HL-60 (cell line): ENCODE data around the gene KIAA0930.

ENCODE experiments used
- DNase-seq, 2 experiments: peaks; one replicate each; pipeline ENCODE4 v3.0.0-alpha.2; 2010 to 2020; ENCODE audit warnings: low read depth in 1 of 2, low spot score in 1 of 2
- H3K27ac ChIP-seq: fragments of 250-450 bp; sonication (Bioruptor Pico); replicated peaks from 2 replicates; pipeline ENCODE4 v1.5.1; 2020; ENCODE audit warnings: mild to moderate bottlenecking, moderate library complexity
- H3K27me3 ChIP-seq: fragments of 250-450 bp; sonication (Bioruptor Pico); 2 replicates; pipeline ENCODE4 v1.5.1; 2021; ENCODE audit warnings: mild to moderate bottlenecking, moderate library complexity; ENCODE audit not compliant: insufficient read depth, poor library complexity, severe bottlenecking
- H3K4me3 ChIP-seq: replicated peaks from 2 replicates; pipeline ENCODE4 v1.5.1; 2011; ENCODE audit warnings: mild to moderate bottlenecking, control low read depth, low read length; ENCODE audit not compliant: insufficient read depth
- GABPA ChIP-seq: IDR thresholded peaks from 2 replicates; pipeline ENCODE4 v1.6.1; 2012; ENCODE audit warnings: low read depth
- POLR2AphosphoS5 ChIP-seq: IDR thresholded peaks from 2 replicates; pipeline ENCODE4 v1.6.1; 2012; ENCODE audit warnings: low read depth
- SPI1 ChIP-seq: IDR thresholded peaks from 2 replicates; pipeline ENCODE4 v1.6.1; 2012; ENCODE audit warnings: low read depth, mild to moderate bottlenecking, borderline replicate concordance
- TF ChIP-seq, protein P1 (sequence below): IDR thresholded peaks from 2 replicates; pipeline ENCODE4 v1.6.1; 2012; ENCODE audit warnings: low read depth; ENCODE audit not compliant: insufficient replicate concordance
- TF ChIP-seq, protein P2 (sequence below): IDR thresholded peaks from one replicate; pipeline ENCODE4 v1.5.1; 2011; ENCODE audit warnings: low read length, control low read depth, inconsistent platforms; ENCODE audit not compliant: insufficient read depth

Gene KIAA0930

DNA sequence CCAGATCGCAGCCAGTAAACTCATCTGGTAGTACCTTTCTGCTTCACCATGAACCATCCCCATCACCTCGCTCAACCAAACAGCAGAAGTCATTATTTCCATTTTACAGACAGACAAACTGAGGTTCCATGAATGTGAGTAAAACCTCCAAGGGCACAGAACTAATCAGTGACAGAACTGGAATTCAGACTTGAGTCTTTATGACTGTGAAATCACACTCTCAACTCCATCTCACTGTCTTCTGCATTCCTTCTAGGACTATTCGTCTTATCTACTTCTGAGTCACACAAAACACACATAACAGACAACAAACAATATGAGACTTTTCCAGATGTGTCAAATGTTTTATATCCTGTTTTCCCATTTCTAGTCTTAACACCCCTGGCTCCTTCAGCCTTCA, 86.3 kb downstream of the KIAA0930 start:
- DNase-seq = no peak
- H3K27ac ChIP-seq = no peak overlapping the region
- no peak overlapping the region for H3K4me3 ChIP-seq
- H3K27me3 ChIP-seq = no peaks in the 10 kb centered on the region
- TF ChIP-seq, protein P1, sequence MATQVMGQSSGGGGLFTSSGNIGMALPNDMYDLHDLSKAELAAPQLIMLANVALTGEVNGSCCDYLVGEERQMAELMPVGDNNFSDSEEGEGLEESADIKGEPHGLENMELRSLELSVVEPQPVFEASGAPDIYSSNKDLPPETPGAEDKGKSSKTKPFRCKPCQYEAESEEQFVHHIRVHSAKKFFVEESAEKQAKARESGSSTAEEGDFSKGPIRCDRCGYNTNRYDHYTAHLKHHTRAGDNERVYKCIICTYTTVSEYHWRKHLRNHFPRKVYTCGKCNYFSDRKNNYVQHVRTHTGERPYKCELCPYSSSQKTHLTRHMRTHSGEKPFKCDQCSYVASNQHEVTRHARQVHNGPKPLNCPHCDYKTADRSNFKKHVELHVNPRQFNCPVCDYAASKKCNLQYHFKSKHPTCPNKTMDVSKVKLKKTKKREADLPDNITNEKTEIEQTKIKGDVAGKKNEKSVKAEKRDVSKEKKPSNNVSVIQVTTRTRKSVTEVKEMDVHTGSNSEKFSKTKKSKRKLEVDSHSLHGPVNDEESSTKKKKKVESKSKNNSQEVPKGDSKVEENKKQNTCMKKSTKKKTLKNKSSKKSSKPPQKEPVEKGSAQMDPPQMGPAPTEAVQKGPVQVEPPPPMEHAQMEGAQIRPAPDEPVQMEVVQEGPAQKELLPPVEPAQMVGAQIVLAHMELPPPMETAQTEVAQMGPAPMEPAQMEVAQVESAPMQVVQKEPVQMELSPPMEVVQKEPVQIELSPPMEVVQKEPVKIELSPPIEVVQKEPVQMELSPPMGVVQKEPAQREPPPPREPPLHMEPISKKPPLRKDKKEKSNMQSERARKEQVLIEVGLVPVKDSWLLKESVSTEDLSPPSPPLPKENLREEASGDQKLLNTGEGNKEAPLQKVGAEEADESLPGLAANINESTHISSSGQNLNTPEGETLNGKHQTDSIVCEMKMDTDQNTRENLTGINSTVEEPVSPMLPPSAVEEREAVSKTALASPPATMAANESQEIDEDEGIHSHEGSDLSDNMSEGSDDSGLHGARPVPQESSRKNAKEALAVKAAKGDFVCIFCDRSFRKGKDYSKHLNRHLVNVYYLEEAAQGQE = no peak
- no peak for TF ChIP-seq GABPA
- no peak for TF ChIP-seq POLR2AphosphoS5
- TF ChIP-seq, protein P2, sequence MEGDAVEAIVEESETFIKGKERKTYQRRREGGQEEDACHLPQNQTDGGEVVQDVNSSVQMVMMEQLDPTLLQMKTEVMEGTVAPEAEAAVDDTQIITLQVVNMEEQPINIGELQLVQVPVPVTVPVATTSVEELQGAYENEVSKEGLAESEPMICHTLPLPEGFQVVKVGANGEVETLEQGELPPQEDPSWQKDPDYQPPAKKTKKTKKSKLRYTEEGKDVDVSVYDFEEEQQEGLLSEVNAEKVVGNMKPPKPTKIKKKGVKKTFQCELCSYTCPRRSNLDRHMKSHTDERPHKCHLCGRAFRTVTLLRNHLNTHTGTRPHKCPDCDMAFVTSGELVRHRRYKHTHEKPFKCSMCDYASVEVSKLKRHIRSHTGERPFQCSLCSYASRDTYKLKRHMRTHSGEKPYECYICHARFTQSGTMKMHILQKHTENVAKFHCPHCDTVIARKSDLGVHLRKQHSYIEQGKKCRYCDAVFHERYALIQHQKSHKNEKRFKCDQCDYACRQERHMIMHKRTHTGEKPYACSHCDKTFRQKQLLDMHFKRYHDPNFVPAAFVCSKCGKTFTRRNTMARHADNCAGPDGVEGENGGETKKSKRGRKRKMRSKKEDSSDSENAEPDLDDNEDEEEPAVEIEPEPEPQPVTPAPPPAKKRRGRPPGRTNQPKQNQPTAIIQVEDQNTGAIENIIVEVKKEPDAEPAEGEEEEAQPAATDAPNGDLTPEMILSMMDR = no peak
- TF ChIP-seq SPI1 = no peak

DNA sequence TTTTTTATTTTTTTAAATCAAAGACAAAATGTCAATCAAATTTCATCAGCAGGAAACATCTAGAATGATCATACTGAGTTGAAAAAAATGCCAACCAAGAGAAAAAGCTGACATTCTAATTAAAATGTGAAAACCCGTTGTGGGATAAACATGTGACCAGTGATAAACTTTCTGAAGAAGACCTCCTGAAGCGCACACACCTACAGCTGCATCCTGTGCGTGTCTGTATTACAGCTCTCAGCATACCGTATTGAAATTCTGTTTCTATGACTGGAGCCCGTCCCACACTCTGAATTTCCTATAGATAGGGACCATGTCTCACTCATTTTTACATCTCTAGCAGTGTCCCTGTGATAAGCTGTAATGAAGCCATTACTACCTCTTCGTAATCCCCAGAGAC, 89.2 kb downstream of the KIAA0930 start:
- DNase-seq = no peak
- H3K27ac ChIP-seq = no peak overlapping the region
- TF ChIP-seq SPI1 (no peak), GABPA (no peak), POLR2AphosphoS5 (no peak)
- TF ChIP-seq, protein P2 = no peak
- TF ChIP-seq, protein P1 = no peak

DNA sequence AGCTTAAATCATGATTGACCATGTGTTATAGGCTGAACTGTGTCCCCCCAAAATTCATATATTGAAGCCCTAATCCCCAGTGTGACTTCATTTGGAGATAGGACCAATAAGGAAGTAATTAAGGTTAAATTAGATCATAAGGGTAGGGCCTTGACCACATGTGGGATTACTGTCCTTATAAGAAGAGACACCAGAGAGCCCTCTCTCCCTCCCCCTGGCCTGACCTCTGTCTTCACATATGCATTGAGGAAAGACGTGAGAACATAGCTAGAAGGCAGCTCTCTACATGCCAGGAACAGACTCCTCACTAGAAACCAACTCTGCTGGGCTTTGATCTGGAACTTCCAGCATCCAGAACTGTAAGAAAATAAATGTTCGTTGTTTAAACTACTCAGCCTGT, 90.6 kb downstream of the KIAA0930 start:
- Histone ChIP-seq H3K4me3 (no peak overlapping the region), H3K27ac (no peak overlapping the region), H3K27me3 (no peaks in the 10 kb centered on the region)
- DNase-seq = no peak
- TF ChIP-seq, protein P1 = no peak
- TF ChIP-seq SPI1 (no peak), GABPA (no peak), POLR2AphosphoS5 (no peak)
- TF ChIP-seq, protein P2 = no peak

More for the DNA sequence above, 89.2 kb downstream of the KIAA0930 start:
- no peak overlapping the region for H3K4me3 ChIP-seq
- no peaks in the 10 kb centered on the region for H3K27me3 ChIP-seq
